ENCODE data around the gene KCNC4.

DNA sequence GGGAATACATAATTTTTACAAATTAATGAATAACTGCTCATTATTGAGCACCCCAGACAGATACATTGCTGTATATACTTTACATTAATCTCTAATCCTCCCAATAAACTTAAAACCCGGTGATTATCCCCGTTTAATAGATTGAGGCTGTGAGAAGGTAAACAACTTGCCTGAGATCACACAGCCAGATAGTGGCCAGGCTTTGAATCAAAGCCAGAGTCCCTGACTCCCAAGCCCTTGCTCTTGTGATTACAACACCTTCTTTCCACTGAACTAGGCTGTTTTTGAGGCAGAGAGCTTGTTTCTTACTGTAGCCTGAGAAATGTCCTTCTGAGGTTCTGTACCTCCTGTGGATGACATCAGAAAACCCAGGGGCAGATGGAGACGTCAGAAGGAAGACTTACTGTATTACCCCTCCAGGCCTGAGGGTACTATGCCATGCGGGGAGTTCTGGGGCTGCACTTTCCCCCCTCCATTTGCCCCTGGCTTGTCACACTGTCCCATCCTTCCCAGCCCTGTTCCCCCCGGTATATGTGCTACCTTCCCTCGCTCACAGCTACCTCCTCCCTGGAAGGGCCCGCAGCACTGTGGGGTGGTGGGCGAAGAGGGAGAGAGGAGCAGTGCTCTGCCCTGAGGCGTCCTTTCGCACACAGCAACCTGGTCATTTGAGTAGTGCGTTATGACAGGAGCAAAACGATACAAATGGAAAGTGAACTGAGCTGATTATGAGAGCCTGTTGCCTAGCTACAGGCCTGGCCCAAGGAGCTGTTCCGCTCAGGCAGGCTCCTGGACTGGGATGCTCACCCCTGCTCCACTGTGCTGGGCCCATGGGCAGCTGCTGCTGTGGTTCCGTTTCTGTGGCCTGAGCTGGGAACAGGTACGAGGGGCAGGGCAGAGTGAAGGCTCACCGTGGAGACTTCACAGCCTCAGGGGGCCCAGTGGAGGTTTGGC is 4.6 kb downstream of the KCNC4 start:
- TF ChIP-seq, protein P1, sequence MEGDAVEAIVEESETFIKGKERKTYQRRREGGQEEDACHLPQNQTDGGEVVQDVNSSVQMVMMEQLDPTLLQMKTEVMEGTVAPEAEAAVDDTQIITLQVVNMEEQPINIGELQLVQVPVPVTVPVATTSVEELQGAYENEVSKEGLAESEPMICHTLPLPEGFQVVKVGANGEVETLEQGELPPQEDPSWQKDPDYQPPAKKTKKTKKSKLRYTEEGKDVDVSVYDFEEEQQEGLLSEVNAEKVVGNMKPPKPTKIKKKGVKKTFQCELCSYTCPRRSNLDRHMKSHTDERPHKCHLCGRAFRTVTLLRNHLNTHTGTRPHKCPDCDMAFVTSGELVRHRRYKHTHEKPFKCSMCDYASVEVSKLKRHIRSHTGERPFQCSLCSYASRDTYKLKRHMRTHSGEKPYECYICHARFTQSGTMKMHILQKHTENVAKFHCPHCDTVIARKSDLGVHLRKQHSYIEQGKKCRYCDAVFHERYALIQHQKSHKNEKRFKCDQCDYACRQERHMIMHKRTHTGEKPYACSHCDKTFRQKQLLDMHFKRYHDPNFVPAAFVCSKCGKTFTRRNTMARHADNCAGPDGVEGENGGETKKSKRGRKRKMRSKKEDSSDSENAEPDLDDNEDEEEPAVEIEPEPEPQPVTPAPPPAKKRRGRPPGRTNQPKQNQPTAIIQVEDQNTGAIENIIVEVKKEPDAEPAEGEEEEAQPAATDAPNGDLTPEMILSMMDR (conservative IDR thresholded peaks at IDR 0.05; ENCODE audit: low read length) = no peak
- TF ChIP-seq EZH2phosphoT487 (IDR thresholded peaks at IDR 0.05; ENCODE audit: borderline replicate concordance, low read depth, low read length) = no peak
